HG02759 (cell line): Measurements from ENCODE around the gene KCNJ6.
"Not testable (repeated sequence)": the region's sequence is repeated elsewhere in the genome, so short reads cannot be mapped to it uniquely, and the experiment has no call there.

Source experiments
- ATAC-seq: cut with Tn5 transposase; IDR thresholded peaks from one replicate; pipeline ENCODE4 v1.9.1; 2021; ENCODE audit warnings: mild to moderate bottlenecking, moderate library complexity; ENCODE audit not compliant: unreplicated experiment

KCNJ6 gene, protein sequence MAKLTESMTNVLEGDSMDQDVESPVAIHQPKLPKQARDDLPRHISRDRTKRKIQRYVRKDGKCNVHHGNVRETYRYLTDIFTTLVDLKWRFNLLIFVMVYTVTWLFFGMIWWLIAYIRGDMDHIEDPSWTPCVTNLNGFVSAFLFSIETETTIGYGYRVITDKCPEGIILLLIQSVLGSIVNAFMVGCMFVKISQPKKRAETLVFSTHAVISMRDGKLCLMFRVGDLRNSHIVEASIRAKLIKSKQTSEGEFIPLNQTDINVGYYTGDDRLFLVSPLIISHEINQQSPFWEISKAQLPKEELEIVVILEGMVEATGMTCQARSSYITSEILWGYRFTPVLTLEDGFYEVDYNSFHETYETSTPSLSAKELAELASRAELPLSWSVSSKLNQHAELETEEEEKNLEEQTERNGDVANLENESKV

GRCh38 chr21:37916310-37917051 is at the start of gene KCNJ6:
TSS of gene KCNJ6 (minus strand) at chr21:37916457. CDS start at chr21:37840682, 75,775 bp downstream.
- ATAC-seq, result no peak

GRCh38 chr21:37965088-37965805 is 49.0 kb upstream of the KCNJ6 start:
- ATAC-seq, result no peak

DNA sequence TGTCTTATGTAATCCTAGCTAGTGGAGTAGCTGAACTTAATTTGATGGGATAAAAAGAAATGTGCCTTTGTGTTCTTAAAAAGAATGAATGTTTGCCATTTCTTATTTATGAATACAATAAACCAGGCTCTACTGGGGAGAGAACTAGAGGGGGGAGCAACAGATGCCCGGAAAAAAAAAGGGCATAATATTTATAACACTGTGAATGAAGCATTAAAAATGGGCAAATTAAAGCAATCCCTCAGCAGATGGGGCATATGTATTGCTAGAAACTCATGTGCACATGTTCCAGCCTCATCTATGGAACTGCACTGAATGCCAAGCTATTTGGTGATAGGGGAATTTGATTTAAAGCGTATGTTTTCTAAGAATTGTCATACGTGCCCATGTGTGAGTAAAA is 42.3 kb upstream of the KCNJ6 start:
- ATAC-seq, result no peak

- no peak for ATAC-seq
Measured at GRCh38 chr21:37956772-37957171, 40.5 kb upstream of the KCNJ6 start.

DNA sequence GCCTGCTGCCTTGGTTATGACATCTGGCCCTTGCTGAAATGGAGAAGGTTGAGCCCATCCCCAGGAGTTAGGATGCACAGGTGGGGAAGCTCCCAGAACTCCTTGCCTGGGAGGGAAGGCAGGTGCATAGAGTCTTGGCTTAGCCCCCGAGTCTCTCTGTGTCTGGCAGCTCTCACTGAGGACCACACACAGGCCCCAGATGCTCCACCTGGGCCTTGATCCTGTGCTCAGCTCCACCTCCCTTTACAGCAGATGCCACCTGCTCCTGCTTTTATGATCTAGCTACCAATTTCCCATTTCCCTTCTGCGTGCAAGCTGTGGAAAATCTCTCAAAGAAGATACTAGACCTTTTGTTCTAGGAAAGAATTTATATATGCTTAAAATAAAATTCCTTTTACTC is 28.8 kb upstream of the KCNJ6 start:
- ATAC-seq, result no peak

DNA sequence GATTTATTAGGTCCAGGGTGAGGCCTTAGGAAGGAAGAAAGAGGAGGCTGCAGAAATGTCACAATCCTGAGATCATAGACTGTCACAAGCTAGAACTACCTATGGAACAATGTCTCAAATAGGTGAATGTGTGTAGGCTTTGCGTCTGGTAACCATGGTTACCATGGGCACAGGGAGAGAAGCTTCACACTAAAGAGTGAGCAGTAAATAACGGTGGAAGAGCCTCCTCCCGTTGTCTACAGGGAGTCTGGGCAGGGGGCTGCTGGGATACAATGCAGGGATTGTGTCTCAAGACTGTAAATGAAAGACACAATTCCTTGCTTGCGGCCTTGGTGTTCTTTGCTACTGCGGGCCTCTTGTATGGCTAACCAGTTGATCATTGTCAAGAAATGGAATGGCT is 28.2 kb upstream of the KCNJ6 start:
- no peak for ATAC-seq

DNA sequence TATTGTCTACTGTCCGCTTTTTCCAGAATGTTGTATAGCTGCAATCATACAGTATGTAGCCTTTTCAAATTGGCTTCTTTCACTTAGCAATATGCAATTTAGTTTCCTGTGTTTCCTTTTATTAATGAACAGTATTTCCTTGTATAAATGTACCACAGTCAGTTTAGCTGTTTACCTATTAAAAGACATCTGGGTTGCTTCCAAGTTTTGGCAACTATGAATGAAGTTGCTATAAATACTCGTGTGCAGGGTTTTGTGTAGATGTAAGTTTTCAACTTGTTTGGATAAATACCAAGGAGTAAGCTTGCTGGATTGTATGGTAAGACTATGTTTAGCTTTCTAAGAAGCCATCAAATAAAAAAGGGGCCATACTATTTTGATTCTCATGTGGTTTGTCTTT is 24.4 kb upstream of the KCNJ6 start:
- no peak for ATAC-seq

GRCh38 chr21:37939838-37940237 is 23.6 kb upstream of the KCNJ6 start:
- ATAC-seq, result no peak

GRCh38 chr21:37939251-37939650 is 23.0 kb upstream of the KCNJ6 start:
- ATAC-seq, result no peak

GRCh38 chr21:37937668-37938067 is 21.4 kb upstream of the KCNJ6 start:
- ATAC-seq, result no peak

DNA sequence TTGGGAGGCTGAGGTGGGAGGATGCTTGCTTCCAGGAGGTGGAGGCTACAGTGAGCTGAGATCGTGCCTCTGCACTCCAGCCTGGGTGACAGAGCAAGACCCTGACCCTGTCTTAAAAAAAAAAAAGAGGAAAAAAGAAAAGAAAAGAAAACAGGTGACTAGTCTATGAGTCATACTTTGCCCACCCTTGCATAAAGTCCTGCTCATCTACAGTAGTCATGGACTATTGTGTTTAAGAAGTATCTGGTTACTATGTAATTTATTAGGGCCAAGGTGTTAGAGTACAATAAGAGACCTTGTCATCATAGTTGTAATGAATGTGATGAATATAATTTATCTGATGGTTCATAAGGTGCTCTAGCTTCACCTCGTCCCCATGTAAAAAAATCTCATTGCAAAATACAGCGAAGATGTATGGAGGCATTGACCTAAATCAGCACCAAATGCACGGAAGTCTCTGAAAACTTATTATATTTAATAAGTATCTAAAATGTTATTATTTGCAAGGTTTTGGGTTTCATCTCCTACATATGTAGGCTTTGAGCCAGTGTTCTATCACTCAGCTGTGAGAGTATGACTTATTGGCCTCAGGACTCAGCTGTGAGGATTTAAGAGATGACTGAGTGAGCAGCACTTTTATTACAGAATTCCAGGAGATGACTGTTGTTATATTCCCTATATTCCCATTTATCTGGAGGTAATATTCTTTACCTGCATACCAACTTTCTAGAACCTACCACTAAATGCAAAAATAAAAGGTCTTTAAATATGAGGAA is 19.9 kb upstream of the KCNJ6 start:
- no peak for ATAC-seq

DNA sequence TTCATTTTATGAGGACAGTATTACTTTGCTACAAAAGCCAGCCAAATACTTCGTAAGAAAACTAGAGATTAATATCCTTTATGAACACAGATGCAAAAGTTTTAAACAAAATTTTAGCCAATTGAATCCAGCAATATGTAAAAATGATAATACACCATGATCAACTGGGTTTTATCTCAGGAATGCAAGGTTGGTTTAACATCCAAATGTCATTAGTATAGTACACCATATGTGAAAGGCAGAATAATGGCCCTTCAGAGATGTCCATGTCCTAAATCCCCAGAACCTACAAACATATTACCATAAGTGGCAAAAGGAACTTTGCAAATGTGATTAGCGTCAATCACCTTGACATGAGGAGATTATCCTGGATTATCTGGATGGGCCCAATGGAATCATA is 16.7 kb upstream of the KCNJ6 start:
- no peak for ATAC-seq

- no peak for ATAC-seq
Measured at GRCh38 chr21:37927711-37928110, 11.5 kb upstream of the KCNJ6 start.

DNA sequence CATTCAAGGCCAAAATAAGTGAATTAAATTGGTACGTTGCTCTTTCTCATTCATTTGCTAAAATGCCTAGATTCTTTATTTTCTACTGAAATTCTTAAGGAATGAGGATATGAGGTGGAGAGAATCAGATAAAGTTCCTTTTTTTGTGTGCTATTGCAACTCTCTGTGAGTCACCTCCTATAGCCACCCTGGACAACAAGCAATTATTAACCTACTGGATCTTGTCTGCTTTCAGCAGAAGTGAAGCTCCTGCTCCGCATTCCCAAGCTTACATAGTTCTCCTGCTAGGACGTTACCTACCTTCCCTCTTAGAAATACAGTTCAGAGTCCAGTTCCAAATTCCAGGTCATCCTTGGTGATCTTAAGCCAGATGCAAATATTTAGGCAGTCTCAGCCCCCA is 4.8 kb upstream of the KCNJ6 start:
- no peak for ATAC-seq

DNA sequence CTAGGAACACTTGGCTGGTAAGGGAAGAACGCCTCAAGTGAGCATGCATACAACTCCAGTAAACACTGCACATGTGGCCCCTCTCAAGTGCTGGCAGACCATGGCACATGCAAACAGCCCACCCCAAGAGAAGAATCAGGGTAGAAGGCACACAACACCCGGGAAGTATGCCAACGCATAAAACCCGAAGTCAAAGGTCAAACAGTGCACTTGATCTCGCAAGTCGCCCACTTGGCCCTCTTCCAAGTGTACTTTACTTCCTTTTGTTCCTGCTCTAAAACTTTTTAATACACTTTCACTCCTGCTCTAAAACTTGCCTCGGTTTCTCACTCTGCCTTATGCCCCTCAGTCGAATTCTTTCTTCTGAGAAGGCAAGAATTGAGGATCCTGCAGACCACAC is 4.0 kb upstream of the KCNJ6 start:
- not testable (repeated sequence) for ATAC-seq

GRCh38 chr21:37917612-37918011 is 1.4 kb upstream of the KCNJ6 start:
- no peak for ATAC-seq

DNA sequence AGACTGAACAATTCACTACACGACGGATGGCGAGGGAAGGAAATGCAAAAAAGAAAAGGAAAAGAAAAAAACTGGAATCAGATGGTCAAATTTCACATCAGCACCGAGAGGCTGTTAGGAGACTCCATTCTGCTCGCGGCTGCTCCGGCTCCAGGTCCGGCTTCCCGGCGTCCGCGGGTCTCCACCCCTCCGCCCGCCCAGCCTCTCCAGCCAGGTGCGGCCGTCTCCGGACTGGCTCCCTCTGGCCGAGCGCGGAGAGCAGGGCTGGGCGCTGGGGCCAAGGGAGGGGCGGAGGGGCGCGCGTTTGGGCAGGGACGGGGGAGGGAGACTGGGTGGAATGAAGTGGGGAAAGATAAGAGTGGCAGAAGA is 332 bp downstream of the KCNJ6 start:
- ATAC-seq, result no peak

GRCh38 chr21:37915497-37915911 is 753 bp downstream of the KCNJ6 start:
- ATAC-seq, result no peak

DNA sequence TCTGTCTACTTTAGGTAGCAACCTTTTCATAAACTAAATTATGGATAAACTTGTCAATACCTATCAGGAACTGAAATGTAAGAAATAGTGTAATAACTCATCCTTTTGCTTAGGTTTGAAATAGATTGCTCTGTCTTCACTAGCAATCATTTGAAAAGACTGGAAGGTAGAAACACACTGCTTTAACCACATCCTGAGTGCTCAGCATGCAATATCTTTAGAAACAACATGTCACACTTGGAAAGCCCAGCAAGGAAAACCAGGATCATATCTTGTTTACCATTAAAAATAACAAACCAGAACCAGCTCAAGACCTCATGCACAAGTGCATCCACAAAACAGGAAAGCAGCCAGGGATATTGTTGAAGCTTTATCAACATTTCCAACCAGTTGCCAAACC is 3.6 kb downstream of the KCNJ6 start:
- no peak for ATAC-seq

DNA sequence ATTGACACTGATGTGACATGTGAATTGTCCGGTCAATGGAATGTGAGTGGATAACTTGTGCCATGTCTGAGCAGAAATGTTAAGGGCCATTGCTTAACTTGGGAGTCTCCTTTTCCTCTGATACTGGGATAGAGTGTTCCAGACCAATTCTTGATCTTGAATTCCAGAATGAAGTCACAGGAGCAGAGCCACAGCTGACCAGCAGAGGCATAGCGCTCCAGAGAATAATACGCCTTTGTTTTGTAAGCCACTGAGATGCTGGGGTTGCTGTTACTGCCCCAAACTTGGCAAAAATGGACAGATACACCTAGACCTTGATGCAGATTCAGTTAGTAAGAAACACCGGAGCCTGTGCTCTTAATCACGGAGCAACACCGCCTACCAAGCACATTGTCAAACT is 6.3 kb downstream of the KCNJ6 start:
- ATAC-seq, result no peak

GRCh38 chr21:37908691-37909090 is 7.6 kb downstream of the KCNJ6 start:
- ATAC-seq, result no peak
